NK-92 (cell line): ENCODE measurements around the gene RNF126.

Source experiments
- DNase-seq: peaks from one replicate; lab custom pipeline; 2025; ENCODE audit not compliant: unreplicated experiment; lab: John Stamatoyannopoulos, UW

RNF126 gene

DNA sequence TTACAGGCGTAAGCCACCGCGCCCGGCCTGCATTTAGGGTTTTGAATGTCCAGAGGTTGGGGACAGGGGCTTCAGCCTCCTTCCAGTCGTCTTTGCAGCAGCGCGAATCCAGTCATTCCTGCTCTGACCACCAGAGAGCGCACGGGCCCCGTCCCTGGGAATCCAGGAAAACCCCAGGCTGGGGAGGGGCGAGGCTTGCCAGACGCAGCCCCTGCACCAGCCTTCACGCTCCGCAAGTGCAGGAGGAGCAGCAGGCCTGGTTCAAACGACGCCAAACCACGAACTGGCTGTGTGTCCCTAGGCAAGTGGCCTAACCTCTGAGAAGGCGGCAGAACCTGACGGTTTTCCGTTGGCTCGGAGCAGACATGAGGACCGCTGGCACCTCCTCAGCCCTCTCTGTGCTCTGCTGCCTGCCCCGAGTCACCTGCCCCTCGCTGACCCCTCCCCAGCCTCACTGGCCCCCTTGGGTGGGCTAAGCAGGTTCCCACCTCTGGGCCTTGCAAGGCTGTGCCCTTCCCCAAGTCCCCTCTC is 2.0 kb upstream of the RNF126 start:
- DNase-seq = no peak

DNA sequence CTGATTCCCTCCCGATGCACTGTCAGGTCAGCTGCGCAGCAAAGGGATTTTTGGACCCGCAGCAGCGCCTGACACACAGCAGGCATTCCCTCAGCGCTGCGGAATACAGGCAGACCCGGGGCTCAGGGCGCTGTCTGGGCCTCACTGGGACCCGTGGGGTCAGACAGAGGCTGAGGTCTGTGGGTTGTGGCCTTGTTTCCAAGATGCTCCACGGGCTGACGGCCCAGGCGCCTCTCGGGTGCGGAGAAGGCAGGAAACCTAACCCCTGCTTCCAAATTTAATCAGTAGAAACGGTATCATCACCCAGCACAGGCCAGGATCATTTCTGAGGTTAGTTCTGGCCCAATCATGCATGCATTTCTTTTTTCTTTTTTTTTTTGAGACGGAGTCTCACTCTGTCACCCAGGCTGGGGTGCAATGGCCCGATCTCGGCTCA is 686 bp upstream of the RNF126 start:
- no peak for DNase-seq

DNA sequence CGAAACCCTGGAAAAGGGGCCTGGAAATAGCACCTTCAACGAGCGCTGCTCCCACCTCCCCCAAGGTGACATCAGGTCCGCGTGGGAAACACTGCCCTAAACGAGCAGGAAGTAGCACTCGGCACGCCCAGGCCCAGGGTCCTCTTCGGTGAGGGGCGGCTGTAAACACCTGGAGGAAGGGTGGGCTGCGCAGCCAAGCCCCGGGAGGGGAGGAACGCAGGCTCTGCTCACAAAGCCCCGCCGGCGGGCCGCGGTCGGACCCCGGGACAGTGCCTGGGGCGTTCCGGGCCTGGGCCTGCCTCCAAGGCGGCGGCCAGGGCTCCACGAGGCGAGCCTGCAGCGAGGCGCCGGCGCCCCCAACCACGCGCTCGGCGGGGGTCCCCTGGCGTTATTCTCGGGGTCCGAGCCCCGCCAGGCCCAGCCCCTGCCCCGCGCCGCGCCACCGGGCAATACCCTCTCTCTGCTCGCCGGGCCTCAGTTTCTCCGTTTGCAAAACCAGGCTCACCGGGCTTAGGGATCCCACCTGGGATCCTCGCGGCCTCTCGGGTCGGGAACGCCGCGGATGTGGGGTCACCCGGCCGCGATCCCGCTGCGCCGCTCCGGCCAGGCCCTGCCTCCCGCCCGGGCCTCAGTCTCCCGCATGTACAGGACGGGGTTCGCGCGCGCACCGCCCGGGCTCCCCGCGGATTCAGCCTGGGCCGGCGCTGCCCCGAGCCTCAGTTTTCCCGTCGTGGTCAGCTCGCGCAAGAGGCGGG is 630 bp downstream of the RNF126 start:
- DNase-seq = no peak

DNA sequence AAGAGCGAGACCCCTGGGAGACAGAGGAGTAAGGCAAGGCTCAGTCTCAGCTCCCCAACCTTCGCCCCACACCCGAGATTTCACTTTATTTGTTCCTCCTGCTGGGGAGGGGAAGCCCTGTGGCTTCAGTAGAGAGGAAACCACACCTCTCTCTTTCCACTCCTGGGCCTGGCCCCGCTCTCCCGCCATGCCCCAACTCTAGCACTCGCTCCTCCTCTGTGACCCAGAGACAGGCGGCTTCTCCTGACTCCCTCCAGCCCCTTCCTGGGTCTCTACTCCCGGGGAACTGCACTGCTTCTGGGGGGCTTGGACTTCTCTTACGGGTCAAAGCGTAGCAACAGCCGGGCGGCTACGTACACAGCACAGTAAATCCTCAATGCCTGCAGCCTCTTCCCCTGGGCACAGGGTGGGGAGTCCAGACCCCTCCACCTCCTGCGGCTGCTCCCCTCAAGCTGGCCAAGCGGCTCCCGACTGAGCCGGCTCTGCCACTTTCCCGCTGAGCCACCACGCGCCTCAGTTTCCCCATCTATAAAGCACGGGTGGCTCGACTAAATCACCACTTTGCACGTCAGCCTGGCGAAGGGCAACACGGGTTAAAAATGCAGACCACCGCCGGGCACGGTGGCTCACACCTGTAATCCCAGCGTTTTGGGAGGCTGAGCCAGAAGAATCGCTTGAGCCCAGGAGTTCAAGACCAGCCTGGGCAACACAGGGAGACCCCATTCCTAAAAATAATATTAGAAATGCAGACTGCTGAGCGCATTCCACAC is 1.4 kb downstream of the RNF126 start:
- DNase-seq = no peak

DNA sequence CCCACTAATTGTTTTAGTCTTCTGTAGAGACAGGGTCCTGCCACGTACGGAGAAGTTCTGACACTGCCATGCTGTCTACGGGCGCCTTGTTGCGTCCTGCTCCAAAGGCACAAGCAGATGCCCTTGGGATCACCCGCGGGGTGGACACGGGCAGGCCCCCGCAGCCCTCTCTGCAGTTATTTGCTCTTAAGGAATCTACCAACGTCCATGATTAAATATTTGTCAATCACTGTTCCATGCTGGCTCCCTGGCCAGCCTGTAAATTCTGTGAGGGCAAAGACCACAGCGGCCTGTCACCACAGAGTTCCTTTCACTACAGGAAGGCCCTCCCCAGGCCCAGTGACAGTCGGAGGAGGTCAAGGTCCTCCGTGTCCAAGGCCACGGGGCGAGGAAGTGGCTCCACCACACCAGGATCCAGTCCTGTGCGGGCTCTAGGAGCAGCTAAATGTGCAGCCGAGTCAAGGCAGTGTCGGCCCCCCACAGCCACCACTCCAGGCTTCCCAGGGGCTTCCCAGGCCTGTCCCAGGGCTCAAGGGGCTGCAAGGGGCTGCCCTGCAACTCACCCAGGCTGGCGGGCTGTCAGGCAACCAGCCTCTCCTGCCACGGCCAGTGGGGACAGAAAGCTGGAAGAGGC is 2.1 kb downstream of the RNF126 start:
- DNase-seq = no peak

DNA sequence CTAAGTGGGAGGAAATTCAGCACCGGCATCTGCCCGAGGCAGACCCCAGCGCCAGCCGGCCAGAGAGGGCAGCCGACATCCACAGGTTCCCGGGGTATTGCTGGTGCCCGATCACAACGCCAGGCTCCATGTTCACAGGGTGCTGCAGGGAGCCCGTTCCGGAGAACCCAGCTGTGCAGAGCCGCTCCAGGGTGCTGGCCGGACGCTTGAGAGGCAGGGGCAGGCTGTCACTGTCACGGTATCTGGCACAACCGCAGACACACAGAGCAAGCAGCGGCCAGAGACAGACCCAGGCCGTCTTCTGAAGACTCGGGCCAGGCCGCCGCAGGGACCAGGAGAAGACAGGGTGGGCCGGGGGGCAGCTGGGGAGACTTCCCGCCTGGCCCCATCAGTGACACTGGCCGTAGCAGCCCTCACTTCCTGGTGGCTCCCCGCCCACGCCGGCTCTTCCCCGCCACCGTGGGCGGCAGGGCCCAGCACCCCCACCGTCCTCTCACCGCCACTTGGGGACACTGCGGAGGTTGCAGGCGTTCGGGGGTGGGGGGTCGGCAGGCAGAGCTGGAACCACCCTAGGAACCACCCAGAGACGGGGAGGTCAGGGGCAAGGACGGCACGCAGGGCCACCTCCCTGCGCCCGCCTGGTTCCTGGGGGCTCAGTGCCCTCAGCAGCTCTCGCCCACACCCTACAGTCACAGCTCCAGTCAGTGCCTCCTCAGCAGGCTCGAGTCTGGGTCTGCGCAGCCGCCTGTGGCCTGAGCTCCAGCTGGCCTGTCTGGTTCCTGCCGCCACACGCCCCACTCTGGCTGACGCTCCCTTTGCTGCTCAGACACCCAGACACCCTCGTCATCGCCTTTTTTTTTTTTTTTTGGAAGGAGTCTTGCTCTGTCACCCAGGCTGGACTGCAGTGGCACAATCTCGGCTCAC is 3.8 kb downstream of the RNF126 start:
- no peak for DNase-seq

DNA sequence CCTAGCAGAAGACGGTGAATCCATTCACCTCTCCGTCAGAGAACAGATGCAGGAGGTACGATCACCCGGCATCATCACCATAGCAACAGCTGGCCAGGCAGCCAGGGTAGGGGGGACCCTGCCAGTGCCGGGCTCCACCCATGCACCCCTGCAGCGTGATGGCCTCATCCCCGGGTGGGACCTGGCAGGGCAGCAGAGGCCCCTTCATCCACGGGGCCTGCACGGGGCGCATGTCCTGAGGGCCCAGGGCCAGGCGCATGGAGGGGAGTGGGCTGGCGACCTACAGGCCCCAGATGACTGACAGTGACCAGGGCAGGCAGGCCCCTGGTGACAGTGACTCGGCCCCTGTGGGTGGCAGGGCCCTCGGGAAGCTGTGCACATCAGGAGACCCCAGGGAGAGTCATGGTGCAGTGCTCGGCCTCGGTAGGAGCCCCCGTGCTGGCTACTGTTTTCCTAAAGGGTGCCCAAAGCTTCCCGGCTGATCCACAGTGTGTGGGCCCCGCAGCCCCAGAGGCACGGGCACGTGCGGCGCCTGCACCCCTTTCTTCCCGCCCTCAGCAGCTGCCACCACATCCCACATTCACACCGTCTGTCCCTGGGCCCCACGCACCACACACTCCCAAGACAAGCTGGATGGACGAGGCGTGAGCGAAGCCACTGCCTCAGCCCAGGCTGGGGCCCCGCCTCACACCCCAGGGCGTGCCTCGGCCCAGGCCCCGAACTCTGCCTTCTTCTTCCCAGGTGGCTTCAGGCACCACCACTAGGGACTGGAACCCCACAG is 4.8 kb downstream of the RNF126 start:
- DNase-seq = no peak

DNA sequence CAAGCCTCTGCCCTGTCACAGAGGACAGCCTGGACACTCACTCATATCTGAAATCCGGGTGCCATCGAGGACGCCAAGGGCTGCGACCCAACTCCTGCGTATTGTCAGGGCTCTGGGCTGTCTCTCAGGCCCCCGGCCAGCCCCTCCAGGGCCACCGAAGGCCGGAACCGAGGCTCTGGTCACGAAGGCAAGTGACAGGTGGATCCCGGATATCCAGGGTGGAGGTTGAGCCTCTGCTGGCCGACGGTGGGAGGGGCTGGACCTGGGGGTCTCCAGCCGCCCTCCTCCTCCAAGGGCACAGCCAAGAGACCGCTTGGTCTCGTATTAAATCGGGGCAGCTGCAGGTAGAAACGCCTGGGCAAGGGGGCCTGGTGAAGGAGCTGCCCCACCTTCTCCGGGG is 5.4 kb downstream of the RNF126 start:
- DNase-seq = no peak

DNA sequence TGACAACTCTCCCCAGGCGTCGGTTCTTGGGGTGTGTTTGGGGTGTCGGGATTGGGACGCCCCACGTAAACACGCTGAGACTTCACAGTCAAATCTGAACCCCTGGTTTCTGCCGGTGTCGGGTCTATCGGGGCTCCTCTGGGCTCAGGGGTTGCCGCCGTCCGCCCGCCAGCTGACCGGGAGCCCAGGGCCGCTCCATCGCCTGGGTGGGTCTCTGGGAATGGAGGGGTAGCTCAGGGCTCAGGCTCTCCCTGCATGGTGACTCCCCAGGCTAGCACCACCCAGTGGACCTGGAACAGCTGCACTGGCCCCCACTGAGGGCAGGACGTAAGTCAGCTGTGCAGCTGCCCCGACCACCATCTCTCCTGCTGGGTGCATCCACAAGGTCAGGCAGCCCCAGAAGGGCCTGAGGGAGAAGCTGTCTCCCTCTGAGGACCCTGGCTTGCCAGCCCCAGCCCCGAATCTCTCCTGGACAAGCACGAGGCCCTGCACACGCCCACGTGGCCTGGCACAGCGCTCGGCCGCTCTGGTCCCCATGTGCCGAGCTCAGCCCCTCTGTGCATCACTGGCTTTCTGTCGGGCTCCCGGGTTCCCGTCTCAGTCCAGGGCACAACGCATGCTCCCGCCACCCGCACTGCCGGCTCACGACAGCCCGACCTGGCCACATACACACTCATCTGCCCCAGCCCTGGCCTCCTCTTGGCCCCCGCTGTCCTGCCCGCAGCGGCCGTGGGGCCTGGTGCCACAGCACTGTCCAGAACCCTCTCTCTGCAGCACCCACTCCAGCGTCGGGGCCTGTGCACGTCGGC is 6.1 kb downstream of the RNF126 start:
- DNase-seq = no peak

DNA sequence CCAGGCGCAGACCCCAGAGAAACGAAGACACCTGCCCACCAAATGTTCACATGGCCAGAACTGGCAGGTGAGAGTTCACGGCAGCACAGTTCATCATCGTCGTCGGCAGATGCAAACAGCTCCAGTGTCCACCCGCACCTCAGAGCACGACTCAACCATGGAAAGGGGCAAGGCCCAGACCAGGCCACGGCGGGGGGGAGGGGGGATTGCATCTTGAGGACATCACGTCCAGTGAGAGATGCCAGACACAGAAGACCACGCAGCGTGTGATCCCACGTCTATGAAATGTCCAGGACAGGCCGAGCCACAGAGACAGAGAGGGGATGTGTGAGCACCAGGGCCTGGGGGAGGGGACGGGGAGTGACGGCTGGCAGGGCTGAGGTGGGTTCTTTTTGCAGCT is 7.3 kb downstream of the RNF126 start:
- no peak for DNase-seq

DNA sequence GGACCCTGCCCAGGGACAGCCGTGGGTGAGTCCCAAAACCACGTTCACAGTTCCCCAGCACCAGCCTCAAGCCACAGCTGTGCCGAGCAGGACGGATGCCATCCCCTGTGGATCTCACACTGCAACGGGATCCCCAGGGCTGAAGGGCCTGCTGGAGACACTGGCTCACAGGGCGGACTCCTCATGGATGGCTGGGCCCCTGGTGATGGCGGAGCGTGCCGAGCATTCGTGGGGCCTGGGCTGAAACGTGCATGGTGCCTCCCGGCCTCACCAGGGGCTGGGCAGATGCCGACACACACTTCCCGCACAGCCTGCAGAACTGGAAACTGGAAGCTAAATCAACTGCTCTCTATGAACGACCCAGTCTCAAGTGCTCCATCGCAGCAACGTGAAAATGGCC is 9.6 kb downstream of the RNF126 start:
- no peak for DNase-seq

DNA sequence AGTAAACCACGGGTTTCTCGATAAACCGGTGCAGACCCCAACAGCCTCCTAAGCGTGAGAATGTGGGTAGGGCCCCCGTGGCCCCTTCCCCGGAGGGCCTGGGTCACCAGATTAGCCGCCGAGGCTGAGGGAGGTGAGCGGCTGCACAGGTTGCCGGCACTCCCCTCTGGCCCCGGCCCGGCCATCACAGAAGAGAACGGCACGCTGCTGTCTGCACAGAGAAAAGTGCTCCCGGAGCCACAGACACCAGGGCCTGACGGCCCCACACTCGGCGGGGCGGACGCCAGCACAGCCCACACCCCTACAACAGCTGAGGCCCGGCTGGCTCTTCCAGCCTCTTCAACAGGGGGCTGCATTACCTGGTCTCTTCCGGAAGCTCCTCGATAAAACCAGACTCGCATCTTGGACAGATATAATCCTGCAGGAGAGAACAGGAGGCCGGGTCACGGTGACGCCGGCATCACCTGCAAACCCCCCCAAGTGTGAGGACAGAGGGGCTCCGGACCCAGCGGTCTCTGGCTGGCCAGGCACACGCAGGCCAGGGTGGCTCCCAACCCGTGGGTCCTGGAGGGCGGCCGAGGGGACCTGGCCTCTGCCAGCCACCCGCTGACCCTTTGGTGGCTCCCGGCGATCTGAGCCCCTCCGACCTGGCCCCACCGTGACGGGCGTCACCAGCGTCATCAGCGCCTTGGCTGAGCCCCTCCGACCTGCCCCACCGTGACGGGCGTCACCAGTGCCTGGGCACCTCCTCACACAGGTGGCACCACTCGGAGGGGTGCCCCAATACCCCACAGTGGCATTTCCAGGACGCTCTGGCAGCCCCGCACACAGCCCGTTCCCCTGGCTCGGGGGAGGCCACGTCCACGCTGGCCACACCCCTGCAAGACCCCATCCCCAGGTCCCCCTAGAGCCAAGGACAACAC is 10.3 kb downstream of the RNF126 start:
- no peak for DNase-seq

DNA sequence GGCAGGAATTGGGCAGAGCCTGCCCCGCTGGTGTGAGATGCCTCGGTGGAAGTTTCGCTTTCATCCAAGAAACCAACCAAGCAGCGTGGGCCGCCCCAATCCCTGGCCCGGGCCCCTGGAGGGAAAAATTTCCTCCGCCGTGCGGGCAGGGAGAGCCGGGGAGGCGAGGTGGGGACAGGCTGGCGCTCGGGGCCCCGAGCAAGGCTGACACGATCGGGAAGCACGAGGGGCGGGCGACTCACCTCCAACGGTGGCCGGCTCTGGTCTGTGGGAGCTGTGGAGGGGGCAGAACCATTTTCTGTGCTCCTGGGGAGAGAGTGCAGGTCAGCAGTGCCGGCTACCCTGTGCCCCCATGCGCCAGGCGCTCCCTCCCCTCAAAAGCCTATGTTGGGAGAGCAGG is 11.0 kb downstream of the RNF126 start:
- DNase-seq = no peak

DNA sequence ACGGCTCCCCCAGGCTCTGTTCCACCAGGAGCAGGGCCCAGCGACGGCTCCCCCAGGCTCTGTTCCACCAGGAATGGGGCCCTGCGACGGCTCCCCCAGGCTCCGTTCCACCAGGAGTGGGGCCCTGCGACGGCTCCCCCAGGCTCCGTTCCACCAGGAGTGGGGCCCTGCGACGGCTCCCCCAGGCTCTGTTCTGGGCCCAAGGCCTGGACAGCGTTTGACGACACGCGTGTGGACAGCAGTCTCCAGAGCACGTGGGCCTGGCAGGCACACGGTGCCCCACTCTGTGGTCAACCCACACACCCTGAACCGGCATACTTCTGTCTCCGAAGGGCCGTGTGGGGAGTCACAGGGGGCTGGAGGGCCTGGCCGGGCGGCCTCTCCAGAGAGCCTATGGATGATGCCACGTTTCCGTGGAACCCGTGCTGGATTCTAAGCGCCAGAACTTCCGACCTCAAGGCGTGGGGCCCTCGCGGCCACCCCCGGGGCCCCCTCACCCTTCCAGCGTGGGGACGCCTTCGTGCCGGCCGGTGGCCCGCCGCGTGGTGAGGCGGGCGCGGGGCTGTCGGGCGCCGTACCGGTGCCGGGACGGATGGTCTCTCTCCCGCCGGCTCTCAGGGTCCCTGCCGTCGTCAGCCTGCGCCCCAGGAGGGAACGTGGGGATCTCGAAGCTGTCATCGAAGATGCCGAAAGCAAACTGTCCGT is 11.7 kb downstream of the RNF126 start:
- no peak for DNase-seq

DNA sequence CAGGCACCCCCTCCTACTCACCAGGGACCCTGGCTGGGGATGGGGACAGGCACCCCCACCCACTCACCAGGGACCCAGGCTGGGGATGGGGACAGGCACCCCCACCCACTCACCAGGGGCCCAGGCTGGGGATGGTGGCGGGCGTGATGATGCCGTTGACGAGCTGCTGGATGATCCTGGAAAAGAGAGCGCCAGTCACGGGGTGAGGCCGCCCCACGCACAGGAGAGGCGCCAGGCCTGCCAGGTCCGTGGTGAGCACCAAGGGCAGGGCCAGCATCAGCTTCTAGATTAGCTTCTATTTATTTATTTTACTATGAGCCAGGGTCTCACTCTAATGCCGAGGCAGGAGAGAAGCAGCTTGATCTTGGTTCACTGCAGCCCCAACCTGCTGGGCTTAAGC is 12.9 kb downstream of the RNF126 start:
- DNase-seq = no peak

DNA sequence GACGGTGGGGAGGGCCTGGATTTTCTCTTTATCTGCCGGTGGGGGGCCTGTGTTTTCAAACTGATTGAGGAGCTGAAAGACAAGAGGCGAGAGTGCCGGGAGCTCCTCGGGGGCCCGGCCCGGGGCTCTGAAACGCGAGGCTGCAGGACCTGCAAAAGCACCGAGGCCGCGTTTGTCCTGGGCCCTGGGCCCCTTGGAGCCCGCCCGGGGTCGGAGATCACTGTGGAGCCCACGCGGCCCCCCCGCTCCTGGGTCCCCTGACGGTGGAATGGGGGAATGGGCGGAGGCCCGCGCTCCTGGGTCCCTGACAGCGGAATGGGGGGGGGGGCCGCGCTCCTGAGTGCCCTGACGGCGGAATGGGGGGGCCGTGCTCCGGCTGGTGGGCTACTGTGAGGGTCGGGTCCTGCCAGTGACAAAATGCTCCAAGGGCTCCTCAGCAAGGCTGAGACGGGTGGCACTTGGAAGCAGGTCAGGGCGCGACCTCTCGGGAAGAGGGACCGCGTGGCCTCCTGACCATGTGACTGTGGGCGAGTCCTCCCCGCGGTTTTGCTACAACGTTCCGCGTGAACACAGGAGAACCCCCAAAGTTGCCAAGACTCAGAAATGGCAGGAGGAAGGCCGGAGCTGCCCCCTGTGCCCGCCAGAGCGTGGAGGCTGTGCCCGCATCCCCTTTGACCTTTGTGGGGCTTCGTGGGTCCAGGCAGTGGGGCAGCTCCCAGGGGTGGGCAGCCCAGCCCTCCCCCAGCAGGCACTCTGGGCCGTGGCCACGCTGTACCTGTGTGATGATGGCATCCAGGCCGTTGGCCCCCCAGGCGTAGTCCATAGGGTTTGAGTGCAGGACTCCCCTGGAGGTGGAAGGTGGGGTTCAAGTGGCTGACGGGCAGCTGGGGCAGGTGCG is 13.9 kb downstream of the RNF126 start:
- DNase-seq = no peak

DNA sequence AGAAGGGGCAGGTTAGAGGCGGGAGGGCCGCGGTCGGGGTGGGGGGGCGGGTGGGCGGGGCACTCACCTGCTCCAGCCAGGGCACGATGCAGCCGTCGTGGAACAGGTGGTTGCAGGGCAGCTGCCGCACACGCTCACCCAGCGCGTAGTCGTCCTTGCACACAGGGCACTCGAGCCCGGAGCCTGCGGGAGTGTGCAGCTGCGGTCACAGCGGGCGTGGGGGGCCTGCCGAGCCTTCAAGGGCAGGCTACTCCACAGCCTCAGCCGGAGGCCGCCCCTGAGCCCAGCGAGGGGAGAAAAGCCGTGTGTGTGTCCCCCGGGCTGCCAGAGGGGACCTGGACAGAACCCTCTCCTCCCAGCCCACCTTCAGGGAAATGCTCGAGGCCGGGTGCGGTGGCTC is 14.7 kb downstream of the RNF126 start:
- no peak for DNase-seq
